Stimulated activated CD8-positive, alpha-beta memory T cell treated with anti-CD3 and anti-CD28 coated beads, Interleukin-15, amount 100 ng/mL, for 24 hours (primary cell): ENCODE data around the gene RASGRP3.

Experiments used
- DNase-seq: peaks from one replicate; pipeline ENCODE4 v3.0.0-alpha.2; 2020; ENCODE audit warnings: low read depth

The RASGRP3 gene

GRCh38 chr2:33492399-33493134 is 16.1 kb downstream of the RASGRP3 start:
- DNase-seq, result no peak

- no peak for DNase-seq
These were observed 17.8 kb downstream of the RASGRP3 start for GRCh38 chr2:33494155-33494779.

GRCh38 chr2:33494877-33495641 is 18.6 kb downstream of the RASGRP3 start:
- DNase-seq, result no peak

- DNase-seq, result no peak
These were observed 19.2 kb downstream of the RASGRP3 start for GRCh38 chr2:33495683-33496082.

- DNase-seq, result no peak
These were observed 19.7 kb downstream of the RASGRP3 start for GRCh38 chr2:33496150-33496549.

- no peak for DNase-seq
These were observed 20.3 kb downstream of the RASGRP3 start for GRCh38 chr2:33496726-33497125.

- no peak for DNase-seq
These were observed 20.8 kb downstream of the RASGRP3 start for GRCh38 chr2:33497221-33497650.

GRCh38 chr2:33498291-33498956 is 22.0 kb downstream of the RASGRP3 start:
- DNase-seq, result no peak

- DNase-seq, result no peak
These were observed 23.7 kb downstream of the RASGRP3 start for GRCh38 chr2:33500177-33500576.

- DNase-seq, result no peak
These were observed 25.6 kb downstream of the RASGRP3 start for GRCh38 chr2:33502025-33502424.

GRCh38 chr2:33503002-33503401 is 26.6 kb downstream of the RASGRP3 start:
- DNase-seq, result no peak

GRCh38 chr2:33505966-33506365 is 29.5 kb downstream of the RASGRP3 start:
- DNase-seq, result no peak

- no peak for DNase-seq
These were observed 33.6 kb downstream of the RASGRP3 start for GRCh38 chr2:33509908-33510585.

GRCh38 chr2:33510586-33510968 is 34.1 kb downstream of the RASGRP3 start:
- DNase-seq, result no peak

GRCh38 chr2:33511141-33511540 is 34.7 kb downstream of the RASGRP3 start:
- DNase-seq, result no peak

- no peak for DNase-seq
These were observed 35.7 kb downstream of the RASGRP3 start for GRCh38 chr2:33512112-33512511.

GRCh38 chr2:33513480-33513879 is 37.0 kb downstream of the RASGRP3 start:
- no peak for DNase-seq

- no peak for DNase-seq
These were observed 40.1 kb downstream of the RASGRP3 start for GRCh38 chr2:33516456-33516995.

- DNase-seq, result no peak
These were observed 41.8 kb downstream of the RASGRP3 start for GRCh38 chr2:33518200-33518599.

- no peak for DNase-seq
These were observed 42.5 kb downstream of the RASGRP3 start for GRCh38 chr2:33518929-33519328.

GRCh38 chr2:33521791-33522281 is 45.4 kb downstream of the RASGRP3 start:
- no peak for DNase-seq
